AG20443 (cell line): Measurements from ENCODE around the gene WBP11.
"Not testable (repeated sequence)": the region's sequence is repeated elsewhere in the genome, so short reads cannot be mapped to it uniquely, and the experiment has no call there.

ENCODE experiments used
- DNase-seq: peaks from one replicate; pipeline ENCODE4 v3.0.0; 2012; ENCODE audit warnings: low spot score, mixed read lengths

Gene WBP11

DNA sequence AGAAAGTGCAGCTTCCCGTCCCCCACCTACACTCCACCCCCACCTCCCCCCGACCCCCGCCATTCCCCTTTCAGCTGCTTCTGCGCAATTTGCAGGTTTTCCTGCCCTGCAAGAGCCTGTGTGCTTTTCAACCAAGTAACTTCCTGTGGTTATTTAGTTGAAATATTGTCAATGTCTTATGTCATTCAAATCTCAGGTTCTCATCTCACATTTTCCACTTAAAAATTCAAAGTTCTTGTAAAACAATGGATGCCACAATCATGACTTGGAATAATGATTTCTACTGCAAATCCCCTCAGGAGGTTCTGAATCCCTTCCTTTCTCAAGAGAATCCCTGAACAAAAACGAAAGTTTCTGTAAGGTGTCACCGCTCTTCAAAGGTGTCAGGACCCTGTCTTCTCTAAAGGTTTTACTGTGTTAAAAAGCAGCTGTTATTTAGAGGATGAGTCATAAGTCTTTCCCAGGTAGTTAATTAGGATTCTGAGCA, 31.6 kb downstream of the WBP11 start:
- DNase-seq: no peak

DNA sequence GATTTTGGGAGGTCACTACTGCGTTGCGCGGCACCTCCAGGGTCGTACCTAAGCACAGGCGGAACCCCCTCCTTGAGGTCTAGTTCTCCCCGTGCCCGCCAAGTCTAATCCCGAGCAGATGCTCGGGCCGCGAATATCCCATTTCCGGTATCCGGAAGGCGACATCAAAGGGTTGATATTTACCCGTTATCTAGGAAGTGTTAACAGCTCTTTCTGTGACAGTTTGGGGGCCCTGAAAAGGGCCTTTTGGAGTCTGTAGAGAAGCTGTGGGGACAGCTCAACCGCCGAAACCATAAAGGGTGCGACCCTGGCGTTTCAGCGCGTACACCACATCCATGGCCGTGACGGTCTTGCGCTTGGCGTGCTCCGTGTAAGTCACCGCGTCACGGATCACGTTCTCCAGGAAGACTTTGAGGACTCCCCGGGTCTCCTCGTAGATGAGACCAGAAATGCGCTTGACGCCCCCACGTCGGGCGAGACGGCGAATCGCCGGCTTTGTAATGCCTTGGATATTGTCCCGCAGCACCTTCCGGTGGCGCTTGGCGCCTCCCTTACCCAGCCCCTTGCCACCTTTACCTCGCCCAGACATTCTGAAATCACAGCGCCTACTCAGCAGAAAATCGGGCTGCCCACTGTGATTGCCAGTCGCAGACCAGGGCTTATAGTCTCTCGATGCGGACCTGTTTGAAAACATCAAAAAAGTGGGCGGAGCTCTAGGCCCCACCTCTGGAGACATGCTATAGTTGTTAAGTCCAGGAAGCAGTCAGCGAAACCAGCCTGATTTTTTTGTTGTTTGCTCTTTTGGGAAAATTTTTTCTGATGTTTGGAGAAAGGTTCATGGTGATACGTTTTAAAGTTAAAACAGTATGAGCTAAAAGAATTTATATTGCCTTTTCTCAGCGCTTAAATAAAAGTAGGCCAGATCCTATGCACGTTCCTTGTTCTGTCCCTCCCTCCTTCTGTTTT, 32.5 kb downstream of the WBP11 start:
- DNase-seq: peak; percentile 84

DNA sequence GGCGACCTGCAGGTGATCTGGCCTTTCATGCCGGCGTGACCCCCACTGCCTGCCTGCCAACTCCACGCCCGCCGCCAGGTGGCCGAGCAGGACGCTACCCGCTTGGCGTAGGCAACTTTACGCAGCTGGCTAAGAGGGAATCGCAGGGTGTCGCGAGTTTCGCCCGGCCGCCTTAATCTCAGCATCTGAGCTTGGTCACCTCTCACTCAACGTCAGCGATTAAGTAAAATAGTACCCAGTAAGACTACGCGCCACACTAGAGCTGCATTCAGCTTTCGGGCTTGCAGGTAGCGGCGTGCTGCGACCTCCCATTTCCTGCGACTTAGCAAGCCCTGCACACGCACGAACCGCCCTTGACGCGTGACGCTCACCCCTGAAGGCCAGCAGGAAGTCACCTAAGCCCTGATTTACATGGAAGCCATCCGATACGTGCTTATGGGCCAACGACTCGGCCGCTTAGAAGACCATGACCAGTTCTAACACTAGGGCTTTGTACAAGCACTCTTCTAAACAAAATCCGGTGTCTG, 33.2 kb downstream of the WBP11 start:
- peak; percentile 81 for DNase-seq

DNA sequence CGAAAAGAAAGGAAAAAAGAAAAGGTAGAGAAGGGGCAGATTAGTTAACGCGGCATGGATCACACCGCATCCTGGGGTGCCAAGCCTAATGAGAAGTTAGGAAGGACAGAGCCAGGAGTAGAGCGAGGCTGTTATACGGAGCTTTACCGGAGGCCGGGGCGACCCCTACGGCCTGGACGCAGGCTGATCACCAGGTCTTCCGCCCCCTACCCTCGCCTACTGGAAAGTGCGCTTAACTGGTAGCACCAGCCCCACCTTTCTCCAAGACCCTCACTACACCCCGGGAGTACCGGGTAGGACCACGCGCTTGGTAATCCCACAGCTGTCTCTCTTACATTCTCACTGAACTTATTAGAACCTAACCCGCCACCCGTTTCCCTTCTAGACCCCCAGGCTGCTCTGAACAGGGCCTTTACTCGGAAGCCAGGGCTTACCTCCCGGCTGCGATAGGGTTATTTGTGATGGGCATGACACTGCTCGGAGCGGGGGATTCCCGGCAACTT, 33.8 kb downstream of the WBP11 start:
- peak; percentile 16 for DNase-seq

DNA sequence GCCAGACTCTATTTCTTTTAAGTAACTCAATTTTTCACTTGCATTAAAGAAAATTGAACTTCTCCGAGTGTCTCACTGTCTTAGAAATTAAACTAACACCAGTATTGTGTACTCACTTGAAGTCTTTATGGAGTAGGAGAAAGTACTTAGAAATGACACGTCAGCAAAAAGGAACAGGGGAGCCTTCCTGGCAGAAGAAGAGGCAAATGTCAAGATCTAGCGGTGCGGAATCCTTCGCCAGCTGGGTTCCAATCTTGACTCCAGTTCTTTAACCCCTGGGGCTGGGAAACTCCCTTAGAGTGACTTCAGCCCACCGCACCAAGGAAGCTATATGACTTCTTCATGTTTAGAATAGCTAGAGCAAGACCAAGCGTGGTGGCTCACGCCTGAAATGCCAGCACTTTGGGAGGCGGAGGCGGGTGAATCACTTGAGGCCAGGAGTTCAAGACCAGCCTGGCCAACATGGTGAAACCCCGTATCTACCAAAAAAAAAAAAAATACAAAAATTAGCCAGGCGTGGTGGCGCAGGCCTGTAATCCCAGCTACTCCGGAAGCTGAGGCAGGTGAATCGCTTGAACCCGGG, 34.4 kb downstream of the WBP11 start:
- DNase-seq: no peak

DNA sequence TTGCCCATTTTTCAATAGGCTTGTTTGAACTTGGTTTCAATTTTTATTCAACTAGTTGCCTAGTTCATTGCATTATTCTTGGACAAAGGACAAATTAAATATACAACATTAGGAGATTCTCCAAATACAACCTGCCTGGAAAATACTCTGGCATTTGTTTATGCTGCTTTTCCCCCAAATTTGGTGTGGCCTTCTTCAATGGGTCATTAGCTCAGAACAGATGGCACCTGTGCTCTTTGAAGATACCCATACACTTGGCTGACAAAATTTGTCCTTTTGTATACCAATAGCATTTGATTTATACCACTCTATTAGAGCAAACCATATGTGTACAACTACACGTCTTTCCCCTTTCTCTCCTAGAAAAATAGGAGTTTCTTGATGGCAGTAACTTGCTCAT, 35.7 kb downstream of the WBP11 start:
- DNase-seq: no peak

DNA sequence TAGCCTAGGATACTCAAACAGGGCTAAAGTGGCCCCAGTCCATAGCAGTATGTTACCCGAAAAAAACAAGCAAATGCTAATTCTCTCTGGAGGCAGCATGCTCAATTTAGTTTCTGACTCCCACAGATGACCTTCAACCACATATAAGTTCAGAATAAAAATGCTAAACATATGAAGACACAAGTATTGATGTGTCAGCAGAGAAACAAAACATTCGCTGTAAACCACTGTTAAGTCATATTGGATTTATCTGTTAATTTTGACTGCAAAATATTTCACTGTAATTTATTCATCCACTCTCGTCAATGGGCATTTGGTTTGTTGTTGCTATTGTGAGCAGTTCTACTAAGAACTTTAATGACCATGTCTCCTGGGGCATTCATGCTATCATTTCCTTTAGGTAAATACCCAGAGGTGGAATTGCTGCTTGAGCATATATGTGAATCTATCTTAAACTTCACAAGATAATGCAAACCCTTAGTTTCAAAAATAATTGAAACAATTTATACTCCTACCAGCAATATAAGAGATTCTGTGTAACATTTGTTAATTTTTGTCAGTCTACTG, 36.5 kb downstream of the WBP11 start:
- DNase-seq: no peak

DNA sequence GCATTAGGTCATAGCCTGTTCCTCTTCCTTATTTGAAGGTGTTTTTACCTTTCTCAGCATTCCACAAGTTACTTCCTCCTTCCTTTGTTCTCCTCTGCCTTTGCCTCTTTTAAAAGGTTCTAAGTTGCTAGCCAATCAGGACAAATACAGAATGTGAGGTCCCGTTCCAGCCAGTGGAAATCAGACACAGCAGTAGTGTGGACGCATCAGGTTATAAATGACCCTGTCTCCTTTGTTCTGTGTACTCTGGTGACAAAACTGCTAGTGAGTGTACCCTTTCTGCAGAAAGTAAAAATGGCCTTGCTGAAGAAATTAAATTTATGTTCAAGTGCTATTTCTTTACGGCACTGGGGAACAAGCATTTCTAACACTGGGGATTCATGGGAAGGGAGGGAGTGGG, 37.3 kb downstream of the WBP11 start:
- not testable (repeated sequence) for DNase-seq

DNA sequence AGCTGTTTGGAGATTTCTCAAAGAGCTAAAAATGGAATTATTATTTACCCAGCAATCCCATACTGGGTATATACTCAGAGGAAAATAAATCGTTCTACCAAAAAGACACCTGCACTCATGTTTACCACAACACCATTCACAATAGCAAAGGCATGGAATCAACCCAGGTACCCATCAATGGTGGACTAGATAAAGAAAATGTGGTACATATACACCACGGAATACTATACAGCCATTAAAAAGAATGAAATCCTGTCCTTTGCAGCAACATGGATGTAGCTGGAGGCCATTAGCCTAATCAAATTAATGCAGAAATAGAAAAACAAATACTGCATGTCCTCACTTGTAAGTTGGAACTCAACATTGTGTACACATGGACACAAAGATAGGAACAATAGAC, 37.9 kb downstream of the WBP11 start:
- no peak for DNase-seq

DNA sequence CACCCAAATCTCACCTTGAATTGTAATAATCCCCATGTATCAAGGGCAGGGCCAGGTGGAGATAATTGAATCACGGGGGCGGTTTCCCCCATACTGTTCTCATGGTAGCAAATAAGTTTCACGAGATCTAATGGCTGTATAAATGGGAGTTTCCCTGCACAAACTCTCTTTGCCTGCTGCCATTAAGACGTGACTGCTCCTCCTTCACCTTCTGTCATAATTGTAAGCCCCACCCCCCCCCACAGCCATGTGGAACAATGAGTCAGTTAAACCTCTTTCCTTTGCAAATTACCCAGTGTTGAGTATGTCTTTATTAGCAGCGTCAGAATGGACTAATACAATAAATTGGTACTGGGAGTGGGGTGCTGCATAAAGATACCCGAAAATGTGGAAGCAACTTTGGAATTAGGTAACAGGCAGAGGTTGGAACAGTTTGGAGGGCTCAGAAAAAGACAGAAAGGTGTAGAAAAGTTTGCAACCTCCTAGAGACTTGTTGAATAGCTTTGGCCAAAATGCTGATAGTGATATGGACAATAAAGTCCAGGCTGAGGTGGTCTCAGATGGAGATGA, 43.5 kb downstream of the WBP11 start:
- not testable (repeated sequence) for DNase-seq

DNA sequence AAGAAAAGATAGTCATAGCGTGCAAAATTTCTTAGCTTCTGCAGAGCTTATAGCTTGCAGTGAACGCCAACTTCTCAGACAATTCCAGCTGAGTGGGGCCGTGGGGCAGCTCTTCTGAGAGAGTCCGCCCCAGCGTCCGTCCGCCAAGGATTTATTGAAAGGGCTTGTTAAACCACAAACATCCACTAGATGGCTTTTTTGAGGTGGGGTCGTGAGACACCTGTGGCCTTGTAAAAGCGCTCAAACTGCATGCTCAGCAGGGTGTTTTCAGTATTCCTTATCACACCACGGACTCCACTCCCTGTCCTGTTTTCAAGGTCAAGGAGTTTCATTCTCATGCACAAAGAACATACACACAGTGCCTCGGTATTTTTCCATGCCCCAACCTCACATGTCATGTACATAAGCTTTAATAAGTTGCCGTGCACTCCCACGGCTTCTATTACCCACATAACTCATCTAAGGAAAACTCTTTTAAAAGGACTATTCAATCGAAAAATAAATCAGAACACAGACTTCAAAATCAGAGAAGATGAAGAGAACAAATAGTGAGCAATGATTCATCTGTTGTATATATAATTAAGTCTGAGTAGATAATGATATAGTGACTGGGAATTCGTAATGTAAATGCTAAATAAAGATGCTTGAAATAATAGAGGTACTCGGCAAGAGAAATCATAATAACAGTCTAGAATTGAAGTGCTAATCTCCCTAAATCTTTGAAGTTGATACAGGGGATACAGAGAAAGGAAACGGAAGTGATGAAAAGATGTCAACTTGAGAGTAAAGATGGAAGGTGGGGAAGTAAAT, 46.7 kb downstream of the WBP11 start:
- no peak for DNase-seq

DNA sequence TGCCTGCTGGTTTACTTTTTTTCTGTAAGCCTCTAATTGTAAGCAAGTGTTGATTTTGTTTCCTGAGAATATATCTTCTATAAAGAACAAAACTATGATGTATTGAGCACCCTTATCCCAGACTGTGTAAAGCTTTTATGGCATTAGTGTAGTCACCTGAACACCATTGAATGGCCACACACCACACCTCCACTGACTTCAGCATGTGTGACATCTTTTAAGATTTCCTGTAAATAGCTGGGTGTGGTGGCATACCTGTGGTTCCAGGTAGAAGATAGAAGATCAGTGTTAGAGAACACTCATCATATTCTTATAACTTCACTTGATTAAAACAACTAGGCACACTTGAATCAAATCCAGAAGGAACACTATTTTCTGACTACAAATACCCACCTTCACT, 51.3 kb downstream of the WBP11 start:
- DNase-seq: no peak

DNA sequence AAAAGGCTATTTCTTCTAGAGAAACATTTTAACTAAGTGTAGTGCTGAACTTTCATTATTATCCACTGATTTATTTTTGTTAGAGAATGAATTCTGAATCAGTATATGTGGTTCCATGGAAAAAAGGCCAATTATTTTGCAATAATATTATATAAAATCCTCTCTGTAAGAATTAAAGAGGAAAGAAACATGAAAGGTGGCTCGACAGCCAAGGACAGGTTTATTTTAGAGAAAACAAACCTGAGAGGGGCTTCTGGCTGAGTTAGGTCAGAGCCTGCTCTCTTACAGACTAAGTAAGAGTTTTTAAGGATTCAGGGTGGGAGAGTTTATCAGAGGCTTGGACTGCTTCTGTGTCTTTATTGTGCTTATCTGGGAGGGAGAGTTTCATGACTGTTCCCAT, 60.2 kb downstream of the WBP11 start:
- no peak for DNase-seq

DNA sequence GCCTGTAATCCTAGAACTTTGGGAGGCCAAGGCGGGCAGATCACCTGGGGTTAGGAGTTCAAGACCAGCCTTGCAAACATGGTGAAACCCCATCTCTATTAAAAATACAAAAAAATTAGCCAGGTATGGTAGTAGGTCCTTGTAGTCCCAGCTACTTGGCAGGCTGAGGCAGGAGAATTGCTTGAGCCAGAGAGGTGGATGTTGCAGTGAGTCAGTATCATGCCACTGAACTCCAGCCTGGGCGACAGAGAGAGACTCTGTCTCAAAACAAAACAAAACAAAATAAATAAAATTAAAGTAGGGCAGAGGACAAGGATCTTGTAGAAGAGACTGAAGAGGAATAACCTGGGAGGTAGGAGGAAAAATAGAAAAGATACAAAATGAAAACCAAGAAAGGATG, 61.3 kb downstream of the WBP11 start:
- no peak for DNase-seq

DNA sequence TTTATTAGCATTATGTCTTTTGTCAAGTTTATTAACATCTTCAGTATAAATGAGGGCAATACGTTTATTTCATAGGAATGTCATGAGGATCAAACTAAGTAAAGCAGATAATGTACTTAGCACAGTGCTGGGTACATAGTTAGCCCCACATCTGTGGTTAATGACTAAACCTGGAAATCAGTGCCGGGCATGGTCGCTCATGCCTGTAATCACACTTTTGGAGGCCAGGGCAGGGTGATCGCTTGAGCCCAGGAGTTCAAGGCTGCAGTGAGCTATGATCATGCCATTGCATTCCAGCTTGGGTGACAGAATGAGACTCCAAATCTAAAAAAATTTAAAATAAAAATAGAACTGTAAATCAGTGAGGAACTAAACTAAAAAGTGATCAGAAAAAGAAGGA, 62.1 kb downstream of the WBP11 start:
- no peak for DNase-seq

DNA sequence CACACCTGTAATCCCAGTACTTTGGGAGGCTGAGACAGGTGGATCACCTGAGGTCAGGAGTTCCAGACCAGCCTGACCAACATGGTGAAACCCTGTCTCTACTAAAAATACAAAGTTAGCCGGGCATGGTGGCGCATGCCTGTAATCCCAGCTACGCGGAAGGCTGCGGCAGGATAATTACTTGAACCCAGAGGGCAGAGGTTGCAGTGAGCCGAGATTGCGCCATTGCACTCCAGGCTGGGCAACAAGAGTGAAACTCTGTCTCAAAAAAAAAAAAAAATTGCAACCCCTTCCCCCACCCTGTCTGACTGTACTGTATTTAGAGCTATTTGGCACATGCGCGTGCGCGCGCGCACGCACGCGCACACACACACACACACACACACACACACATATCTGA, 66.8 kb downstream of the WBP11 start:
- DNase-seq: not testable (repeated sequence)
